Stimulated activated CD4-positive, alpha-beta T cell treated with anti-CD3 and anti-CD28 coated beads, Interleukin-12 subunit alpha, Interleukin-12 subunit beta, amount 100 ng/mL, for 4 hours (primary cell): Measurements from ENCODE around the gene WFS1.

Source experiments
- DNase-seq: peaks from one replicate; pipeline ENCODE4 v3.0.0-alpha.2; 2020

Gene WFS1

GRCh38 chr4:6281436-6282313, 12.0 kb downstream of the WFS1 start:
- DNase-seq, result no peak

DNA sequence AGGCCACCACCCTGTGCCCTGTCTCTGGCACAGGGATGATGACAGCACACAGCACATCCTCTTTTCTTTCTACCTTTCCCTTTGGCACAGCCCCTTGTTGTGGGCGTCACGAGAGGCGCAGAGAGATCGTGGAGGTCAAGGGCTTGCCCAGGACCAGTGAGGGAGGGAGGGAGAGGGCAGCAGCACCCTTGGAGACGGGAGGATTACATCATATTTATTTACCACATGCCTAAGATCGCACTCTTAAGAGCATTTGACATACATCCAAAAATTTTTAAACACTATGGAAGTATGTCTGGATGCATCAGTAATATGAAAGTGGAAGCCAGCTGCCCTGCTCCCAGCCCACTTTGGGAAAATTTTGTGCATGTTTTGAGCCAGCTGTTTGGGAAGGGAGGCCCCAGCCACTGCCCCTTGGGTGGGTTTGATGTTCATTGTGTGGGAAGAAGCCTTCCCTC, 12.7 kb downstream of the WFS1 start:
- DNase-seq, result no peak

- DNase-seq, result no peak
Observed at GRCh38 chr4:6283282-6283681, 13.6 kb downstream of the WFS1 start.

- no peak for DNase-seq
Observed at GRCh38 chr4:6287017-6287788, 17.6 kb downstream of the WFS1 start.

- no peak for DNase-seq
Observed at GRCh38 chr4:6288342-6288741, 18.7 kb downstream of the WFS1 start.

DNA sequence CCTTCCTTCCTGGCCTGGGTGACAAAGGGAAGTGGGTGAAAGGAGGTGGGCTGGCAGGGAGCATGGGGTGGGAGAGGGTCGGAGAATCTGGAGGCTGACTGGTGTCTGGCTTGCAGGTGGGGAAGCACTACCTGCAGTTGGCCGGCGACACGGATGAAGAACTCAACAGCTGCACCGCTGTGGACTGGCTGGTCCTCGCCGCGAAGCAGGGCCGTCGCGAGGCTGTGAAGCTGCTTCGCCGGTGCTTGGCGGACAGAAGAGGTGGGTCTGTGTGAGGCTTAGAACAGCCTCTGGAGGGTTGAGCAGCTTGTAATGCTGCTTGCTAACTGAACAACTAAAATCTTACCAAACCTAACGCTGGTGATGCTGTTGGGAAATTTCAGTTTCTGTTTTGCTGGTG, 19.2 kb downstream of the WFS1 start:
- no peak for DNase-seq

DNA sequence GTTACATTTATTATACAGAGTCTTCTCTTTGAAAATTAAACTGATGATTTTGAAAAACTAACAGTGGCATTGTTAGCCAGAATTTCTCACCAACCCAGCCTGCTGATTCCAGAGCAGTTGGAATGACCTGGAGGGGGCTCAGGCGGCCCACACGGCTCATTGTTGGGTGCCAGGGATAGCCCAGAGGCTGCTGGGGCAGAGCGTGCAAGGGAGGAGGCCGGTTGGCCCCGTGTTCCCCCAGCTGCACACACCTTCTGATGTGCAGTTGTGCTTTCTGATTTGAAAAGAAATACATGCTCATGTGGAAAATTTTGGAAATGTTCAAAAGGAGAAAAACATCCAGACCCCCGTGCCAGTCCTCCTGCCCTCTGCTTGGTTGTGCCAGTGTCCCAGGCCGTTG, 20.6 kb downstream of the WFS1 start:
- no peak for DNase-seq

DNA sequence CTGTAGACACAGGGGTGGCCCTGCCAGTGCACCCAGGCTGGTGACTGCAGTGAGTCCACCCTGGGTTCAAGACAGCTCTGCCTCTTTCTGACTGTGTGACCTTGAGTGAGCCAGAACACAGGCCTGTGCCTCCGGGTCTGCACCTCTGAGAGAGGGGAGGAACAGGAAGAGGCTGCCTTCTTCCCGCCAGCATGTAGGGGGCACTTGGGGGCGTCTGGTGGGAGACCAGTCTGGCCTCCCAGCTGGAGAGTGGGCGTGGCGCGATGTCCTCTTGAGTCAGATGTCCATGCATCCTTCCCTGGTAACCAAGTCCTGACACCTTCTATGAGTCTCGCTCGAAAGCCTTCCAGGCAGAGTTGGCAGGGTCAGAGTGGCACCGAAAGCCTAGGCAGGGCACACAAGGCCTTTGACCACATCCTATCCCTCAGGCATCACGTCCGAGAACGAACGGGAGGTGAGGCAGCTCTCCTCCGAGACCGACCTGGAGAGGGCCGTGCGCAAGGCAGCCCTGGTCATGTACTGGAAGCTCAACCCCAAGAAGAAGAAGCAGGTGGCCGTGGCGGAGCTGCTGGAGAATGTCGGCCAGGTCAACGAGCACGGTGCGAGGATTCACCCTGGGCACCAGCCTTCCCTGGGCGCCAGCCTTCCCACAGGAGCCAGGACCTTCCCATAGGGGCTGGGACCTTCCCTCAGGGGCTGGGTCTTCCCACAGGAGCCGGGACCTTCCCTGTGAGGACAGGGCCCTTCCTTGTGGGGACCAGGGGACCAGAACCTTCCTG, 21.3 kb downstream of the WFS1 start:
- DNase-seq, result no peak

- no peak for DNase-seq
Observed at GRCh38 chr4:6291784-6292297, 22.2 kb downstream of the WFS1 start.

DNA sequence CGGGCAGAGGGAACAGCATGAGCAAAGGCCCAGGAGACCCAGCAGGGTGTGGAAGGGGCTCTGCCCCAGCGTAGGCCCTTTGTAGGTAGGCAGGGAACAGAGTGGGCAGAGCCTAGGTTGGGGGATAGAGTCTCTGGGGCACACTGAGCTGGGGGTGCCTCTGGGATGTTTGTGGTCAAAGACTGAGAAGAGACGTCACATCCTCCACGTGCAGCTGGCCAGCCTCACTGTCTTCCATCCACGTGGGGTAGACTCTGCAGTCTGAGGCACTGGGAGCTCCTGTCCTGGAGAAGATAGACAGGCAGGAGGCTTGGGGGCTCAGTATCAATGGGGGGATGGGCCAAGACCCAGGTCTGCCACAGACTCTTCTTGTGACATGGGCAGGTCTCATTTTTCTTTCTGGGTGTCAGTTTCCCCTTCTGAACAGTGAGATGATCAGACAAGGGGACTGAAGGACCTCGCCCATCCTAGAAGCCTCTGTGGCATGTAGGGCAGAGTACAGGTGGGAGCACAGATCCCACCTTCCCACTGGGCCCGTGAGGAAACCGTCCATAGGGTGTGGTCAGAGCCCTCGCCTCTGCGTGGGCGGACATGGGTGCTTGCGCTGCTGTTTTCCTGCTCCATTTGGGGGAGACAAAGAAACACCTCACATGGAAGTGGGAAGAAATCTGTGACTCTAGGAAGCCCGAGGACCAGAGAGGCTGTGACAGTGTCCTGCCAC, 22.9 kb downstream of the WFS1 start:
- DNase-seq, result no peak

GRCh38 chr4:6293097-6293445, 23.4 kb downstream of the WFS1 start:
- DNase-seq, result no peak

GRCh38 chr4:6293661-6294060, 24.0 kb downstream of the WFS1 start:
- DNase-seq, result no peak

GRCh38 chr4:6294705-6295421, 25.2 kb downstream of the WFS1 start:
- no peak for DNase-seq

GRCh38 chr4:6295495-6295894, 25.8 kb downstream of the WFS1 start:
- DNase-seq, result no peak

DNA sequence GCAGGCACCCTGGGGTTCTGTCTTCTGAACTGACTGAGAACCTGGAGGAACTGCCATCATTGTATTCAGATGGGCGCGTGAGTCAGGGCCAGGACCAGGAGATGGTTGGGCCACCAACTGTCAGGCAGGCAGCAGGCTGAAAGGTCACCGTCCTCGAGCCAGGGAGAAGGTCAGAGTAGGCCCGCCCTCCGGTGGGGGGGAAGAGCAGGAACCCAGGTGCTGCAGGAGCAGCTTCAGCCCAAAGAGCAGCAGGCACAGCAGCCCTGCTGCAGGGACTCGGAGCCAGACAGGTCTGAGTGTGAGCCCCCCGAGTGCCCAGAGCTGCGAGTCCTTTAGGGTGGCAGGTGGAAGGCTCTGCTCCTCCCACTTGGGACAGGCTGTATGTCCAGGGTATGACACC, 26.4 kb downstream of the WFS1 start:
- DNase-seq, result no peak

DNA sequence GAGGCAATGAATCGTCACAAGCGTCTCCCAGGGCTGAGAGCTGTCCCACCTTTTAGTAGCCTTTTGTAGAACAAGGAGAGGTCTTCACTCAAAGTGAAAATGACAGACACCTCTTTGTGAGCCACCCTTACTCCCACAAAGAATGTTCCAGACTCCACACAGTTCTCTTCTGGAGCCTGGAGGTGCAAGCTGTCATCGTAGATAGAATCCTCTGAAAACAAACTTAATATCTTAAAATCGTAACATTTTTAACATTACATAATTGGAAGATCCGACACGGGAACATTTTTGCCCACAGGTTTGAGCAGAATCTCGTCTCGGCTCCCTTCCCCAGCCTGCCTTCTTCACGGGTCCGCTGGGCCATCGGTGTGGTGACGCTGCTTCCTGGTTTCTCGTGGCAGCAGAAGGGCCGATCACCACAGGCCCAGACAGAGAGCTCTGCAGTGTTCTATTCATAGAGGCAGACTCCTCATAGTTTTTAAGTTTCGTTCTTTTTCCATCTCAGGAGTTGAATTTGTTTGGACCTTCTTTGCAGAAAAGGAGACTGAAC, 27.7 kb downstream of the WFS1 start:
- DNase-seq, result no peak

DNA sequence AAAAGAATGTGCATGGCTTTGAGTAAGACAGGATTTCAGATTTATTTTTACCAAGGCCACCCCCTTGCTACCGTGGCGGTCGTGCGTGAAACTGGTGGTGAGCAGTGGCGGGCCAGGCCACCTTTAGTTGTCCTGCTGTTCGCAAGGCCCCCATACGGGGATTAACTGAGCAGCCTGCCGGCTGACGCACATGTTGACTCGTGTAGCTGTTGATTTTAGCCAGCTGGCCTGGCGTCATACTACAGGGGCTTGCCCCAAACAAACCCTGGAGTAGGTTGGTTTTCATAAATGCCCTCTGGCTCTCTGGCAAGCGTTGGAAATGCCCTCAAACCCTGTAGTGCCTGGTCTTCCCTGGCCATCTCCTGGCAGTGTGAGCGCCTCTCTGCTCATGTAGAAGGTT, 28.4 kb downstream of the WFS1 start:
- DNase-seq, result no peak

DNA sequence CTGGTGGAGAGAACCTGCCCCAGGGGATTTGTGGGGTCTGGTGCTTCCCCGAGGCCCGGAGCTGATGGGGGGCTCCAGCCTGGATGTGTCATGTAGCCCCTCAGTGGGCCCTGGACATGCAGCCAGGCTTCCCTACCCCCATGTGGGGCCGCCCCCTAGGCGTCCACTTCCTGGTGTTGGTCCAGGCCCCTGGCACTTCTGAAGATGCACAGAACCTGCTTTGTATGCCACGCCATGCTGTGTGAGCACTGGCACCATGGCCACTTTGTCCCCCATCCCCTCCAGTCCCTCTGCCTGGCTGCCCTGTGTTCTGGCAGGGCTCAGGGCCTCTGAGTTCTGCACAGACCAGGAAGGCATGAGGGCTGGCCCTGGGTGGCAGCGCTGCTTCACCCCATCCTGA, 29.2 kb downstream of the WFS1 start:
- DNase-seq, result no peak

DNA sequence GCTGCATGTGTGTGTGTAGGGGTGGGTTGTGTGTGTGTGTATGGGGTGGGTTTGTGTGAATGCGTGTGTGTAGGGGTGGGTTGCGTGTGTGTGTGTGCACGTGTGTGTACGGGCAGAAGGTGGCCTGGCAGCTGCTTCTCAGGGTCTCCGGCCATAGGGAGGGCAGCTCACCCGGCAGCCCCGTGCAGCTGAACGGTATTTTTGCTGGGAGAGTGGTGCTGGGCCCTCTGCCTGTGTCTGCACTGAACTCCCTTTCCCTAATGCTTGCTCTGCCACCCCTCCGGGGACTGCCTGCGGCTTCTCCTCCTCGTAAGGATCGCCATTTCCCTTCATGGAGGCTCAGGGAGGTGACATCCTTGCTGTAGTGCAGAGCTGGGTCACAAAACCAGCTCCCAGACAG, 30.2 kb downstream of the WFS1 start:
- no peak for DNase-seq

GRCh38 chr4:6300359-6300758, 30.7 kb downstream of the WFS1 start:
- DNase-seq, result no peak

GRCh38 chr4:6301051-6301731, 31.5 kb downstream of the WFS1 start:
- no peak for DNase-seq
